ENCODE results near the gene RNASE7. TPM values are rescaled to one million over a fixed set of nuclear protein-coding genes. Genes with fewer than 3 reads are reported as not detected.

Gene RNASE7
- total and polyA plus RNA-seq, 4 donors: 0.13 to 0.18 TPM; not detected in 2

- ATAC-seq (ENCODE audit: insufficient read depth, low FRiP score) (no peak), DNase-seq (no peak)
- Histone ChIP-seq H3K4me1 (ENCODE audit: control insufficient read depth in 5 of 5, insufficient read depth in 5 of 5, low read length in 5 of 5) (peaks cover 0 to 5% (median 0%) of the 10 kb centered on the region in 5 donors), H3K9ac (ENCODE audit: insufficient read depth in 1 of 2, low read length in 2 of 2) (no peak overlapping the region), H3K4me3 (no peak overlapping the region), H3K27ac (ENCODE audit: low read depth in 1 of 2, low read length in 1 of 2) (no peak overlapping the region), H3K36me3 (ENCODE audit: control insufficient read depth in 4 of 4, insufficient read depth in 4 of 4, low read length in 4 of 4) (no peaks in the 10 kb centered on the region), H3K27me3 (ENCODE audit: control insufficient read depth in 3 of 3, insufficient read depth in 3 of 3, low read length in 2 of 3) (no peaks in the 10 kb centered on the region), H3K9me3 (ENCODE audit: control insufficient read depth in 4 of 4, insufficient read depth in 3 of 4, low read length in 3 of 4) (no peaks in the 10 kb centered on the region)
- TF ChIP-seq CTCF (IDR thresholded peaks at IDR 0.05; ENCODE audit: control extremely low read depth, extremely low read depth): no peak
- WGBS, 2 donors: 89 to 93% methylated on average over 5 of the region's 5 CpGs
Observed at GRCh38 chr14:21058903-21059302, 16.7 kb downstream of the RNASE7 start.

DNA sequence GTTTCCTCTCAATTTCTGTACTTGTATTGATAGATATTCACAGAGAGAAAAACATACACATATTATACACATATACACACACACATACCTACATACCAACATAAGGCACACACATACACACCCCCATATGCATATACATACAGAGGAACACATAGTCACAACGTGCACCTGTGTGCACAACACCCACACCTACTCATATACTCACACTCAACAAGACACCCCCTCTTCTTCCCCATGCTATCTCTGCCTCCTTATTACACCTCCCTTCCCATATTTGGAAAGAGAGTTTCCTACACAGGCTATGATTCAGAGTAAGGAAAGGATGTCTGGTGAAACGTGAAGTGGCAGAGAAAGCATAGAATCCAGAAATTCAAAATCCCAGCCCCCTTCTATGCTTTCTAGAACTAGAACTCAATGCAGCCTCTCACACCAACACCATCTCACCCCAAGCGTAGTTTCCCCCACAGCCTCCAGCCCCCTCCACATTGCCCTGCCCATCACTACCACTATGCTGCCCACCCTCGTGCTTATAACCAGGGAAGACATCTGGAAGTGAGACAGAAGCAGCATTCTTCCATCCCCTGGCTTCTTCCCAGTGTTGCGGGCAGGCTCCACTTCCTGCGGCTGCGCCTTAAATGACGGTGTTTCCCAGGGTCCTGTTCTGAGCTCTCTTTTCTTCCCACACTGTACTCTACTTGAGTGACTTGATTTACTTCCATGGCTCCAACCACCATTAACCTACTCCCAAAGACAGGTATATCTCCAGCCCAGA, 17.9 kb downstream of the RNASE7 start:
- DNase-seq: no peak
- WGBS, 2 donors: 72 to 79% methylated on average over 8 of the region's 8 CpGs
- no peak for TF ChIP-seq CTCF (IDR thresholded peaks at IDR 0.05; ENCODE audit: control extremely low read depth, extremely low read depth)
- Histone ChIP-seq H3K4me1 (ENCODE audit: control insufficient read depth in 5 of 5, insufficient read depth in 5 of 5, low read length in 5 of 5) (peaks cover 0 to 5% (median 0%) of the 10 kb centered on the region in 5 donors), H3K27ac (ENCODE audit: low read depth in 1 of 2, low read length in 1 of 2) (no peak overlapping the region), H3K4me3 (no peak overlapping the region), H3K27me3 (ENCODE audit: control insufficient read depth in 3 of 3, insufficient read depth in 3 of 3, low read length in 2 of 3) (no peaks in the 10 kb centered on the region), H3K9me3 (ENCODE audit: control insufficient read depth in 4 of 4, insufficient read depth in 3 of 4, low read length in 3 of 4) (no peaks in the 10 kb centered on the region), H3K36me3 (ENCODE audit: control insufficient read depth in 4 of 4, insufficient read depth in 4 of 4, low read length in 4 of 4) (no peaks in the 10 kb centered on the region), H3K9ac (ENCODE audit: insufficient read depth in 1 of 2, low read length in 2 of 2) (no peak overlapping the region)
- ATAC-seq (ENCODE audit: insufficient read depth, low FRiP score): no peak

GRCh38 chr14:21060614-21061346, 18.6 kb downstream of the RNASE7 start:
- 80 to 87% methylated on average over 13 of the region's 13 CpGs for WGBS, 2 donors
- H3K9ac ChIP-seq (ENCODE audit: insufficient read depth in 1 of 2, low read length in 2 of 2): no peak overlapping the region
- no peak for DNase-seq
- no peaks in the 10 kb centered on the region for H3K36me3 ChIP-seq (ENCODE audit: control insufficient read depth in 4 of 4, insufficient read depth in 4 of 4, low read length in 4 of 4)
- ATAC-seq (ENCODE audit: insufficient read depth, low FRiP score): no peak
- H3K4me1 ChIP-seq (ENCODE audit: control insufficient read depth in 5 of 5, insufficient read depth in 5 of 5, low read length in 5 of 5): peaks cover 0 to 5% (median 0%) of the 10 kb centered on the region in 5 donors
- H3K27me3 ChIP-seq (ENCODE audit: control insufficient read depth in 3 of 3, insufficient read depth in 3 of 3, low read length in 2 of 3): no peaks in the 10 kb centered on the region
- no peak for TF ChIP-seq CTCF (IDR thresholded peaks at IDR 0.05; ENCODE audit: control extremely low read depth, extremely low read depth)
- H3K4me3 ChIP-seq: no peak overlapping the region
- no peak overlapping the region for H3K27ac ChIP-seq (ENCODE audit: low read depth in 1 of 2, low read length in 1 of 2)
- H3K9me3 ChIP-seq (ENCODE audit: control insufficient read depth in 4 of 4, insufficient read depth in 3 of 4, low read length in 3 of 4): no peaks in the 10 kb centered on the region
